Activated T-cell treated with anti-CD3 and anti-CD28 coated beads for 24 hours (primary cell): ENCODE results near the gene FAM107A.
"Not testable (repeated sequence)": the region's sequence is repeated elsewhere in the genome, so short reads cannot be mapped to it uniquely, and the experiment has no call there.

Experiments used
- DNase-seq: peaks from one replicate; pipeline ENCODE4 v3.0.0-alpha.2; 2020; ENCODE audit warnings: low read depth

FAM107A gene

GRCh38 chr3:58536501-58537411 is 40.4 kb downstream of the FAM107A start, which contains the start of gene ACOX2:
Gene ACOX2 (minus strand): TSS chr3:58537190. CDS start chr3:58535106, 2,084 bp downstream.
- DNase-seq = no peak

GRCh38 chr3:58535531-58536500 is 41.4 kb downstream of the FAM107A start:
- DNase-seq = no peak

- DNase-seq = no peak
These were observed 42.3 kb downstream of the FAM107A start for GRCh38 chr3:58534592-58535494.

GRCh38 chr3:58532794-58533220 is 44.4 kb downstream of the FAM107A start:
- peak; percentile 79 for DNase-seq

GRCh38 chr3:58531956-58532355 is 45.2 kb downstream of the FAM107A start:
- DNase-seq = no peak

- DNase-seq = no peak
These were observed 45.6 kb downstream of the FAM107A start for GRCh38 chr3:58531555-58531954.

GRCh38 chr3:58530354-58530865 is 46.8 kb downstream of the FAM107A start:
- no peak for DNase-seq

GRCh38 chr3:58529516-58530353 is 47.5 kb downstream of the FAM107A start:
- no peak for DNase-seq

GRCh38 chr3:58528629-58529028 is 48.6 kb downstream of the FAM107A start:
- DNase-seq = no peak

GRCh38 chr3:58527440-58527839 is 49.8 kb downstream of the FAM107A start:
- not testable (repeated sequence) for DNase-seq

- no peak for DNase-seq
These were observed 50.7 kb downstream of the FAM107A start for GRCh38 chr3:58526515-58526957.

GRCh38 chr3:58524326-58524888 is 52.8 kb downstream of the FAM107A start:
- DNase-seq = no peak

GRCh38 chr3:58522759-58523425 is 54.3 kb downstream of the FAM107A start:
- DNase-seq = no peak

- DNase-seq = no peak
These were observed 55.1 kb downstream of the FAM107A start for GRCh38 chr3:58521917-58522631.

GRCh38 chr3:58521336-58521670 is 55.9 kb downstream of the FAM107A start:
- no peak for DNase-seq

GRCh38 chr3:58520403-58521335 is 56.5 kb downstream of the FAM107A start:
- no peak for DNase-seq

- no peak for DNase-seq
These were observed 57.4 kb downstream of the FAM107A start for GRCh38 chr3:58519668-58520402.
